Astrocyte (in vitro differentiated cells and primary cell): ENCODE measurements around the gene FAM217A.

Source experiments
- CTCF ChIP-seq: IDR thresholded peaks from 2 replicates; pipeline ENCODE4 v1.5.1; 2011; ENCODE audit warnings: low read depth, mild to moderate bottlenecking, inconsistent platforms, low read length, moderate library complexity; ENCODE audit not compliant: insufficient read depth
- EZH2 ChIP-seq: IDR thresholded peaks from 2 replicates; pipeline ENCODE4 v1.6.1; 2012; ENCODE audit warnings: mild to moderate bottlenecking, low read length, inconsistent platforms; ENCODE audit not compliant: insufficient read depth

DNA sequence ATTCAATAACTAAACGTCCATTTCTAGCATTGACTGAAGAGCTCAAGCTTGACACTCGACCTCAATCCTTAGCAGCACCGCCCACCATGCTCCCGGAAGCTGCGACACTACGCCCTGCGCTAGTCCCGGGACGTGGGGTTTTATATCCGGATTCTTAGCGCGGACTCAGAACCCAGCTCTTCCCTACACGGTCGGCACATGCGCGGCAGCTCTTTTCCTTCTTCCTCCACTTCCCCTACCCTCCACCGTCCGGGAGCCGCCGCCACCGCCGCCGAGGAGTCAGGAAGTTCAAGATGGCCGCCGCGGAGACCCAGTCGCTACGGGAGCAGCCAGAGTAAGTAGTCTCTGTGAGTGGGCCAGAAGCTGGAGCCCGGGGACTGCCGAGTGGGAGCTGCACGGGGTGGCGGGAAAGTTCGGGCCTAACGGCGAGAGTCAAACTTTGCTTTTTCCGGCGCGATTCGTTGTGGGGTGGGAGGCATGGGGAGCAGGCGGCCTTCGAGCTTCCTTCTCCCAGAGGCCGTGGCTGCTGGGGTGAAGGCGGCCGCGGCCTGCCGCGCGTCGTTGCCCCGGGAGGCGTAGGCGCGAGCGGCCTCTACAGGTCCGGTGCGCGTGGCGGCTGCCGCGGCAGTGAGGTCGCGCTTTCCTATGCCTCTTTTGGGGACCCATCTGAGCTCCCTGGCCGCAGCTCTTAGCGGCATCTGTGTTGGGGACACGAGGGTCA lies 57.6 kb downstream of the FAM217A start:
- no peak for TF ChIP-seq CTCF
- no peak for TF ChIP-seq EZH2
